HG02610 (cell line): ENCODE data around the gene ROR2.
"Not testable (repeated sequence)": the region's sequence is repeated elsewhere in the genome, so short reads cannot be mapped to it uniquely, and the experiment has no call there.

Experiments
- ATAC-seq: cut with Tn5 transposase; IDR thresholded peaks from one replicate; pipeline ENCODE4 v1.9.1; 2021; ENCODE audit warnings: mild to moderate bottlenecking, moderate library complexity; ENCODE audit not compliant: unreplicated experiment

ROR2 gene

GRCh38 chr9:91802391-91802790 lies 147.6 kb downstream of the ROR2 start:
- no peak for ATAC-seq

GRCh38 chr9:91800473-91801030 lies 149.5 kb downstream of the ROR2 start:
- no peak for ATAC-seq

DNA sequence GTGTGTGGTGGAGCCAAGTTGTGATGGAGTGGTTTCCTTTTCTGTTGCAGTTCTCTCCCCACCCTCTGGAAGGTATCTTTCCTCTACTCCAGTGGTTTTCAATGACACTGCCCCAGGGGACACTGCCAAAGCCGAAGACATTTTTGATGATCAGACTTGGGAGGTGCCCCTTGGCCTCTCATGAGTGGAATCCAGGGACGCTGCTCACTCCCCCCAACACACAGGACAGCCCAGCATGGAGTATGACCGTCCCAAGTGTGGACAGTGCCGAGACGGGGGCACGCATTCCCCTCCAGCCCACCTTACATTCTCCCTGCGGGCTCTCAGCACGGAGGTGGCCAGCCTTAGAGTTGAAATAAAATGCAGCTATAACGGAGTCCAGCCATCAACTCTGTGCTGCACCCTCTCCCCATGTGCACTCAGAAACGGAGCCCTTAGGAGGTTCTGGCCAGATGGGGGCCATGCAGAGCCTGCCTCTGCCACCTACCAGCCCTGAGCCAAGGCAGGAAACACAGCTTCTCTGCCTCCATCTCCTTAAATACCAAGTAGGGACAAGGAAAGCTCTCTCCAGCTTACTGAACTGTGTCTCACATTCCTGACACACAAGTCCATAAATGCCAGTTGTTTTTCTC lies 150.8 kb downstream of the ROR2 start:
- ATAC-seq, result no peak

GRCh38 chr9:91798273-91799112 lies 151.5 kb downstream of the ROR2 start:
- not testable (repeated sequence) for ATAC-seq

DNA sequence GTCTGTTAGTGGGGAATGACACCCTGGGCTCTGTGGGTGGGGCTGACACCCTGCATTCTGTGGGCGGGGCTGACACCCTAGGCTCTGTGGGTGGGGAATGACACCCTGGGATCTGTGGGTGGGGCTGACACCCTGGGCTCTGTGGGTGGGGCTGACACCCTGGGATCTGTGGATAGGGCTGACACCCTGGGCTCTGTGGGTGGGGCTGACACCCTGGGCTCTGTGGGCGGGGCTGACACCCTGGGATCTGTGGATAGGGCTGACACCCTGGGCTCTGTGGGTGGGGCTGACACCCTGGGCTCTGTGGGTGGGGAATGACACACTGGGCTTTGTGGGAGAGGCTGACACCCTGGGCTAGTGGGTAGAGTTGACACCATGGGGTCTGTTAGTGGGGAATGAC lies 152.5 kb downstream of the ROR2 start:
- ATAC-seq, result not testable (repeated sequence)

DNA sequence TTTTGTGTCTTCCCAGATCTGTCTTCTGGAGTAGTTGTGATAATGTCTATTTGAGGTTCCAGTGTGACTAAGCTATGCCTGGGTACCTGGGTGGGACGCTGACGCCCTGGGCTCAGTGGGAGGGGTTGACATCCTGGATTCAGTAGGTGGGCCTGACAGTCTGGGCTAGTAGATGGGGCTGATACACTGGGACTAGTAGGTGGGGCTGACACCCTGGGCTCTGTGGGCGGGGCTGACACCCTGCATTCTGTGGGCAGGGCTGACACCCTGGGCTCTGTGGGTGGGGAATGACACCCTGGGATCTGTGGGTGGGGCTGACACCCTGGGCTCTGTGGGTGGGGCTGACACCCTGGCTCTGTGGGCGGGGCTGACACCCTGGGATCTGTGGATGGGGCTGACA lies 153.5 kb downstream of the ROR2 start:
- not testable (repeated sequence) for ATAC-seq

GRCh38 chr9:91795598-91796241 lies 154.3 kb downstream of the ROR2 start:
- no peak for ATAC-seq

DNA sequence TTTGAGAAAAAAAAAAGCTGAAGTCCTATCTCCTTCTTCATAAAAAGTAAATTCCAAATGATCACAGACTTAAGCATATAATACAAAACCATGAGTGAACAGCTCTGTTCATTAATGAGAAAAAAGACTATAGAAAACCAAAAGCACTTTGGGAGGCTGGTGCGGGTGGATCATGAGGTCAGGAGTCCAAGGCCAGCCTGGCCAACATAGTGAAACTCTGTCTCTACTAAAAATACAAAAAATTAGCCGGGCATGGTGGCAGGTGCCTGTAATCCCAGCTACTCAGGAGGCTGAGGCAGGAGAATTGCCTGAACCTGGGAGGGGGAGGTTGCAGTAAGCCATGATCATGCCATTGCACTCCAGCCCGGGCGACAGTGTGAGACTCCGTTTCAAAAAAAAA lies 156.7 kb downstream of the ROR2 start:
- not testable (repeated sequence) for ATAC-seq

DNA sequence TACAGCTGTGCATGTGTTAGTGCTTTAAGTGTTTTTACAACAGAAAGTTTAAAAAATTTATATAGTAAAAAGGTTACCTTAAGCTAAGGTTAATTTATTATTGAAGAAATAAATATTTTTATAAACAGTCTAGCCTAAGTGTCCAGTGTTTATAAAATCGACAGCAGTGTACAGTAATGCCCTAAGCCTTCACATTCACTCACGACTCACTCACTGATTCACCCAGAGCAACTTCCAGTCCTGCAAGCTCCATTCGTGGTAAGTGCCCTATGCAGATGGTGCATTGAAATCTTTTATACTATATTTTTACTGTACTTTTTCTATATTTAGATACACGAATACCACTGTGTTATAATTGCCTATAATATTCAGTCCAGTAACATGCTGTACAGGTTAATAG lies 159.1 kb downstream of the ROR2 start:
- ATAC-seq, result no peak

DNA sequence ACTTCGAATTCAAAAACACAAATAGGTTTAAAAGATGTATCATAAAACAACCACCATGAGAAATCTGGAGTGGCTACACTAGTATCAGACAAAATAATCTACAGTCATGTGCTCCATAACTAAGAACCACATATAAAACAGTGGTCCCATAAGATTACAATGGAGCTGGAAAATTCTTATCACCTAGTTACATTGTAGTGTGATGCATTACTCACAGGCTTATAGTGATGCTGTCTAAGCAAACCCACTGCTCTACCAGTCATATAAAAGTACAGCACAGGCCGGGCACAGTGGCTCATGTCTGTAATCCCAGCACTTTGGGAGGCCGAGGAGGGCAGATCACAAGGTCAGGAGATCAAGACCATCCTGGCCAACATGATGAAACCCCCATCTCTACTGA lies 160.1 kb downstream of the ROR2 start:
- no peak for ATAC-seq

- no peak for ATAC-seq
Observed at GRCh38 chr9:91787931-91788330, 162.1 kb downstream of the ROR2 start.

GRCh38 chr9:91786132-91786896 lies 163.7 kb downstream of the ROR2 start:
- ATAC-seq, result no peak

DNA sequence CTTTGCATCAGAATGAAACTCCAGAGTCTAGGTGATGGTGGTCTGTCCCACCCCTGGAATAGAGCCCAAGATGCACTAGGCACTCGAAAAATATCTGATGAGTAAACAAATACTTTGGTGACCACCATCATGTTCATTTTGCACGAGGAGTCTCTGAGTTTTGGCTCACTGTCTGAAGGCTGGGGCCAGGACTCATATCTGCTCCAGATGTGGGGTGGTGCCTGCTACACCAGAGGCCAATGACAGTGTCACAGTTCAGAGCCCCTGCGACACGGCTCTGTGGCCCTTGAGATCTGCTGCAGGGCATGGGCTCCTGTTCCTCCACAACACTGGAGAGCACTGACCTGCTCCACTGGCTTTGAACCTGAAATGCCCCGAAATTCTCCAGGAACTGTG lies 164.6 kb downstream of the ROR2 start:
- ATAC-seq, result no peak

GRCh38 chr9:91784673-91785446 lies 165.2 kb downstream of the ROR2 start:
- no peak for ATAC-seq

- no peak for ATAC-seq
Observed at GRCh38 chr9:91783876-91784672, 166.0 kb downstream of the ROR2 start.

DNA sequence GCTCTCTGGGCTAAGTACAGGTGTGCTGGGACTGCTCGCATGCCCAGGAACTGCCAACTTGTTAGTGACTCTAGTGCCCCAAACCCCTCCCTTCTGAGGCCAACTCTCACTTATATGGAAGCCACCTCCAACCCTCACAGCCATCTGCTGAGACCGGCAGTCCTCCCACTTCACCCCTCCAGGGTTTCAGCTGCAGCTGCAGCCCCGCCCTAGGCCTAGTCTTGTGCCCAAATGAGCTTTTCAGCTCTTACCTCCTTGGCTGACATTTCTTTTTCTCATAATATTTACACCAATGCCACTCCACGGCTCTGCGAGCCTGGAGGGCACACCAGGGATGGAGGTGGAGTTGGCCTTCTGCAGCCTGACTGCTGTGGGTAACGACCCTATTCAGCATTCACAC lies 166.6 kb downstream of the ROR2 start:
- no peak for ATAC-seq

GRCh38 chr9:91782708-91783214 lies 167.3 kb downstream of the ROR2 start:
- no peak for ATAC-seq

DNA sequence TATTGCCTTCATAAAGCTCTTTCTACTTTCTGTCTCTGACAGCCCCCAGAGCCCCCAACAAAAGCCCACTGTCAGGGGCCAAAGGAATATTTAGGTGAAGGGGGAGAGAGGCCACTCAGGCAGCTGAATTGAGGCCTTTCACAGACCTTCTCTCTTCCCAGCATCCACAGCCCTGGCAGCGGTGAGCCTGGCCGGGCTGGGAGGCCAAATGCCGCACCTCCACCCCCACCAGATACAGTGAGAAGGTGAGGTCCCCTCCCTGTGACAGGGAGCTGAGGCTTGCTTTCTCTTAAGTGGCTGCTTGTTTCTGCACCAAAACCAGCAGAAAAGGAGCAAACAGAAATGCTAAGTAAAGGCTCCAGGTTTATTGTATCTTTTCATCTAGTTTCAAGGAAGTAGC lies 168.1 kb downstream of the ROR2 start:
- no peak for ATAC-seq

DNA sequence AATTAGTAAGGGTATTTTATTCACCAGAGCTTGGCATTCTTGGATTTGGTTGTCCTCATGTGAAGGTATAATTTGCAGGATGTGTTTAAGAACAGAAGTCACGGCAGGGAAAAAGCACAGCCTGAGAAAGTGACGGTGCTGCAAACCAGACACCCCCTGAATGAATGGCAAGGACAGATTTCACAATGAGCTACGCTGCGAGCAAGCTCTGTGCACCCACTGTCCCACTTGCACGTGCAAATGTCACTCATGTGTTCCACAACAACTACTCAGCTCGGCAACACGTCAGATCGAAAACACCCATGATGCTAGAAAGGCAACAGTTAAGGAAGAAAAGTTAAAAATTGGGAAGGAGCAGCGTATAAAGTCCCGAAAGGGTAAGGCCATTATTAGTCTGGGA lies 168.9 kb downstream of the ROR2 start:
- ATAC-seq, result no peak
